Measurements from ENCODE around the gene POP7.
A peak's percentile ranks its signal among the peaks of the same experiment; 100 is the strongest.

GRCh38 chr7:100685631-100686145 lies 20.2 kb upstream of the POP7 start:
- TF ChIP-seq POLR2A (IDR thresholded peaks at IDR 0.05) (no peak), CTCF (IDR thresholded peaks at IDR 0.05 in 8 of 11, conservative IDR thresholded peaks at IDR 0.05 in 3 of 11) (no peak), POLR2AphosphoS5 (IDR thresholded peaks at IDR 0.05) (peak in 1 of 3 donors; percentile 36)

Measured in spleen (tissue), 7 donors.